Fibroblast of mammary gland (primary cell): ENCODE data around the gene TRIP10.
"Not testable (repeated sequence)": the region's sequence is repeated elsewhere in the genome, so short reads cannot be mapped to it uniquely, and the experiment has no call there.

Experiments used
- DNase-seq: peaks from one replicate; pipeline ENCODE4 v3.0.0-alpha.2; 2010; ENCODE audit warnings: low read depth
- H3K4me3 ChIP-seq: 2 replicates; pipeline ENCODE4 v1.5.1; 2011; ENCODE audit warnings: low read depth, mild to moderate bottlenecking, low read length, moderate library complexity; ENCODE audit not compliant: control insufficient read depth
- TF ChIP-seq, protein P1 (sequence below): conservative IDR thresholded peaks from 2 replicates; pipeline ENCODE4 v1.5.1; 2011; ENCODE audit warnings: low read depth, low read length, inconsistent platforms; ENCODE audit not compliant: control insufficient read depth, insufficient read depth

TRIP10 gene

DNA sequence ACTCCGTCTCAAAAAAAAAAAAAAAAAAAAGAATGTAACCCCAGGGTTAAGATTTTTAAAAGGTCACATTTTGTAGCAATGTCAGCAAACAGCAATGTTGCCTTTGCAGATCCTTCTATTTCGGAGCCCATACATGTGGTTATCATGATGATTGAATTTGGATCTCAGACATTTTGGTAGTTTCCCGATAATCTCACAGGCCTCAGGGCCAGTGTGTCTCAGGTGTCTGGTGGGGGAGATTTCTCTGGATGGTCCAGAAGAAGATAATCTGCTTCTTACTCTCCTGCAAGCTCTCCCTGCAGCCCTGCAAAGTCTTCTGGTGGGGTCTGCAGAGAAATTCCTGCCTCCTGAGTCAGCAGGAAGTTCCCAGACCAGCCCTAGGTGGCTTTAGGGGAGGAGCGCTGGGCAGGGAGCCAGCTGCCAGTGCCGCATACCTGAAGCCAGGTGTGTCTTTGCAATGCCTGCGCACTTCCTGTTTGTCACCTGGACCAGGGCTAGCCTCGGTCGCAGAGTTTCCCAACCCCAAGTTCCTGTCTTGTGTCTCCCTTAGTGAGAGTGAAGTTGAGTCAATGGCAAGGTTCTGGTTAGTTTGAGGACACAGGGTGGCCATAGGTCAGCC, 26.4 kb downstream of the TRIP10 start:
- DNase-seq: no peak
- TF ChIP-seq, protein P1, sequence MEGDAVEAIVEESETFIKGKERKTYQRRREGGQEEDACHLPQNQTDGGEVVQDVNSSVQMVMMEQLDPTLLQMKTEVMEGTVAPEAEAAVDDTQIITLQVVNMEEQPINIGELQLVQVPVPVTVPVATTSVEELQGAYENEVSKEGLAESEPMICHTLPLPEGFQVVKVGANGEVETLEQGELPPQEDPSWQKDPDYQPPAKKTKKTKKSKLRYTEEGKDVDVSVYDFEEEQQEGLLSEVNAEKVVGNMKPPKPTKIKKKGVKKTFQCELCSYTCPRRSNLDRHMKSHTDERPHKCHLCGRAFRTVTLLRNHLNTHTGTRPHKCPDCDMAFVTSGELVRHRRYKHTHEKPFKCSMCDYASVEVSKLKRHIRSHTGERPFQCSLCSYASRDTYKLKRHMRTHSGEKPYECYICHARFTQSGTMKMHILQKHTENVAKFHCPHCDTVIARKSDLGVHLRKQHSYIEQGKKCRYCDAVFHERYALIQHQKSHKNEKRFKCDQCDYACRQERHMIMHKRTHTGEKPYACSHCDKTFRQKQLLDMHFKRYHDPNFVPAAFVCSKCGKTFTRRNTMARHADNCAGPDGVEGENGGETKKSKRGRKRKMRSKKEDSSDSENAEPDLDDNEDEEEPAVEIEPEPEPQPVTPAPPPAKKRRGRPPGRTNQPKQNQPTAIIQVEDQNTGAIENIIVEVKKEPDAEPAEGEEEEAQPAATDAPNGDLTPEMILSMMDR: no peak
- H3K4me3 ChIP-seq: no peak overlapping the region

DNA sequence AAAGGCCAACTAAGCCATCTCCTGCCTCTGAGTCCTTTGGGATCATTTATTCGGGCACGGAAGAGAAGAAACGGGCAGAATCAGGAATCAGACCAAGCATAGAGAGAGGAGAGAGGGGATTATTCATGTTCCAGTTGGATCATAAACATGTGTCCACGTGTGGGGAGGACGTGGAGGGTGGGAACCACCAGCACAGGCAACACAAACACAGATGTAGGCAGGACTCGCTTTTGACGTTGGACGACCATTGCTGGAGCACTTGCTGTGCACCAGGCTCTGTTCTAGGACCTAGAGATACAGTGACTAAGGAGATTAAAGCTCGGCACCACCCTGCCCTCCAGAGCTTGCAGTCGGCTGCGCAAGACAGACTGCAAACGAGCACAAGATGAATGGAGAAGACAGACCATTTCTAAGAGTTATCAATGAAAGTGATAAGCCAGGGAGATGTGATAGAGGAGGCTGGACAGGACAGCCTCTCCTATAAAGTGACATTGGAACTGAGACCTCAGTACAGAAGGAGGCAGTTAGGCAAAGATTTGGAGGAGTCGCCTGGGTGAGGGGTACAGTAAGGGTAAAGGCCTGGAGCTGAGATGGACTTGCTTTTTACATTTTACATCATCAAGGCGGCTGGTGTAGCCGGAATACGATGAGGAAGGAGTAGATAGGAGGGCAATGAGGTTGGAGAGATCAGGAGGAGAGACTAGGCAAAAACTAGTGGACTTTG, 27.0 kb downstream of the TRIP10 start:
- no peak overlapping the region for H3K4me3 ChIP-seq
- TF ChIP-seq, protein P1: no peak
- no peak for DNase-seq

DNA sequence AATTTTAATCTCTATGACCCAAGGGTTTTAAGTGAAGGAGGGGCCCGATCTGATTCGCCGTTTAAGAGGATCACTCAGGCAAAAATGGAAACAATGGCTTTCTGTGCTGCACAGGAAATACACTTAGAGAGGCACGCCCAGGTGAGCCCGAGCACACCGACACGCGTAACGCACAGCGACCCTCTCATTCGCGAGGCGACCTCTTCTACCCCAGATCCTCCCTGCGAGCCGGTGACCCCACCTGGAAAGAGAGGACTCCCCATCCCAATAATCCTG, 27.5 kb downstream of the TRIP10 start:
- TF ChIP-seq, protein P1: no peak
- no peak for DNase-seq
- no peak overlapping the region for H3K4me3 ChIP-seq

DNA sequence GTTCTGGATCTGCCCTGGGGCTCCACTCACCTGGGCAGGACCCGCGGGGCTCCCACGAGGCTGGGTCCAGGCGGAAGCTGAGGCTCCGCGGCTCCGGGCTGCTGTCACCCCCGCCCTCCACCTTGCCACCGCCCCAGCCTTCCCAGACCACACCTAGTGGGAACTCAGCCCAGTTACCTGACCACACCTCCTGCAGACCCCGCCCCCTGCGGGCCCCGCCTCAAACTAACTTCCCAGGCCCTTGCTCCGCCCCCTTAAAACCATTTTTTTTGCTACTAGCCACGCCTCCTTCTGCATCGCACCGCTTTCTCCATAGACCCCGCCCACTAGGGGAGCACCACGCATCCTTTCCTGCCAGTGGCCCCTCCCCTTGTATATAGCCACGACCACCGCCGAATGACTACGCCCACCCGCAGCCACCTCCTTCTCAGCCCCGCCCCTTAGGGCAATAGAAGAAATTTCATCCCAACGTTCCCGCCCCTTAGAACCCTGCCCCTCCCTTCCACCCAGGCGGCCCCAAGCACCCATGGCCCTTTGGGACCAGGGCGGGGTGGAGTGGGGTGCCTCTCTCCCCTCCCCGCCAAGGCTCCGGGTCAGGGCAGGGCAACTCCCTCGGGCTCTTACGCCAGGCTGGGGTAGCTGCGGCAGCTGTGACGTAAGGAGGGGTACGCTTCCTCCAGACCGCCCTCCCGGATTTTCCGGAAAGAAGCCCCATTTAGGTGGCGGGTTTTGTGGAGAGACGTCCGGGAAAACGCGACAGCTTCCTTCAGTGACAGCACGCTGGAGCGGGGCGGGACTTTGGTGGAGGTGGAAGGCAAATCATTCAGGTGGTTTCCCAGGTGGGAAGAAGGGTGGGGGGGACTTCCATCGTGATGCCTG, 28.1 kb downstream of the TRIP10 start, which contains the start of gene SH2D3A:
TSS of gene SH2D3A (minus strand) at position 79 of the 879 bp plus-strand sequence. CDS start 3,687 bp downstream, outside the sequence.
- H3K4me3 ChIP-seq: no peak within 1 kb of the TSS
- TF ChIP-seq, protein P1: no peak
- no peak for DNase-seq

DNA sequence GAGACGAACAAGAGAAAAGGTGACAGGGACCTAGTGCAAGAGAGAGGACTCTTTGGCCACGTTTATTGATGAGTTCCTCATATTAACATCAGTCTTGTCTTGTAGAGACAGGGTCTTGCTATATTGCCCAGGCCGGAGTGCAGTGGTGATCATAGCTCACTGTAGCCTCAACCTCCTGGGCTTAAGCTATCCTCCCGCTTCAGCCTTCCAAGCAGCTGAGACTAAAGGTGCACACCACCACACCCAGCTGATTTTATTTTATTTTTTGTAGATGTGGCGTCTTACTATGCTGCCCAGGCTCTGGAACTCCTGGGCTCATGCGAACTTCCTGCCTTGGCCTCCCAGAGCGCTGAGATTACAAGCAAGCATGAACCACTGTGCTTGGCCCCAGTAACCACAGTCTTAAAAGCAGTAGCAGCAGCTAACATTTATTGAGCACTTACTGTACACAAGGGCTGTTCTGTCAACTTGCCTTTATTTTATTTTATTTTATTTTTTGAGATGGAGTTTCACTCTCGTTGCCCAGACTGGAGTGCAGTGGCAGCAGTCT, 28.8 kb downstream of the TRIP10 start:
- H3K4me3 ChIP-seq: no peak overlapping the region
- TF ChIP-seq, protein P1: no peak
- DNase-seq: no peak

DNA sequence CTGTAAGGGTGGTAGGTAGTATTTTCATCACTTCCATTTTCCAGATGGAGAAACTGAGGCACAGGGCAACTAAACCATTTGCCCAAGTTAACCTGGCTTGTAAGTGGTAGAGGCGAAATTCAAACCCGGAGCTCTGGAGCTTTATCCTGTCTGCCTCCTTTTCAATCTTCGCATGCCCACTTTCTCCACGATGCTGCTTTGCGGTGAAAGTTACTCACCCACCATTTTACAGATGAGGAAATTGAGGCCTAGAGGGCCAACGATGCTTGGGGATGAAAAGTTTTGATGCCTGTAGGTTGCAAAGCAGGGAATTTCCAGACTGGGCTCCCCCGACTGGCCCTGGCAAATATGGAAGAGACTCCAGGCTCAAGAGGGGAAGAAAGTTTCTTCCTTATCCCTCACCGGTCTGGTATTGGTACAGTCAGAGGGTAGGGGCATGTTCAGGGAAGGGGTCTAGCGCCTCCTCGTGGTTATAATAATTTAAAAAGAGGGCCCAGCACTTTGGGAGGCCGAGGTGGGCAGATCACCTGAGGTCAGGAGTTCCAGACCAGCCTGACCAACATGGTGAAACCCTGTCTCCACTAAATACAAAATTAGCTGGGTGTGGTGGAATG, 29.6 kb downstream of the TRIP10 start:
- TF ChIP-seq, protein P1: peak; percentile 36
- peak; percentile 20 for DNase-seq
- H3K4me3 ChIP-seq: no peak overlapping the region

DNA sequence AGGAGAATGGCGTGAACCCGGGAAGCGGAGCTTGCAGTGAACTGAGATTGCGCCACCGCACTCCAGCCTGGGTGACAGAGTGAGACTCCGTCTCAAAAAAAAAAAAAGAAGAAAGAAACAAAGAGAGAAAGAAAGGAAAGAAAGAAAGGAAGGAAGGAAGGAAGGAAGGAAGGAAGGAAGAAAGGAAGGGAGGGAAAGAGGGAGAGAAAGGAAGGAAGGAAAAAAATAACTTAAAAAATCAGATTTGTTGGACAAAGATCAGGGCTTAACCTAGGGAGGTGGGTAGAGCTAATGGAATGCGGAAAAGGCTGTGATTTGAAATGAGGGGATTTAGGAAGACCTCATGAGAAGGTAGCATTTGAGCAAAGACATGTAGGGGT, 32.2 kb downstream of the TRIP10 start:
- not testable (repeated sequence) for DNase-seq, H3K4me3 ChIP-seq
